ENCODE results near the gene POTEG.
"Not testable (repeated sequence)": the region's sequence is repeated elsewhere in the genome, so short reads cannot be mapped to it uniquely, and the experiment has no call there.

The POTEG gene

DNA sequence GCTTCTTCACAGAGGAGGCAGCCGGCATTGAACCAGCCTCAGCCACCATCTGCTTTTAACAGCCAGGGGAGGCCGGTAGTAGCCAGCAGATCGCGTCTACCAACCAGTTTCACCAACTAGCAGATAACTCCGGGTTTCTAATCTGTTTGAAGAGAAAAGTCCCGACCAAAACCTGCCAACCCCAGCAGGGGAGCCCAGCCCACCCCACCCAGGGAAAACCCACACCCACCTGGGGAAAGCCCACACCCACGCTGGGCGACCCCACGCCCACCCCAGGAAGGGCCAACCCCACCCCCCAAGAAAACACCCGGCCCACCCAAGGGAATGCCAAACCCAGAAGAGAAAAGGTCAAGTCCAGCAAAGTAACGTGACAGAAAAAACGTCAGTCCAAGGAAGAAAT is at the start of gene POTEG:
Gene POTEG, minus strand, starts transcription at position 101 of the 400 bp plus-strand sequence. Its CDS starts 52 bp downstream, at position 49.
- H3K27ac ChIP-seq; DNase-seq (ENCODE audit: low spot score); POLR2A ChIA-PET (ENCODE audit: low non-redundant PET); CTCF ChIA-PET: not testable (repeated sequence)

- DNase-seq (ENCODE audit: low spot score); POLR2A ChIA-PET (ENCODE audit: low non-redundant PET); CTCF ChIA-PET; H3K27ac ChIP-seq: not testable (repeated sequence)
These were observed 48.0 kb upstream of the POTEG start for GRCh38 chr14:19482093-19482492.

DNA sequence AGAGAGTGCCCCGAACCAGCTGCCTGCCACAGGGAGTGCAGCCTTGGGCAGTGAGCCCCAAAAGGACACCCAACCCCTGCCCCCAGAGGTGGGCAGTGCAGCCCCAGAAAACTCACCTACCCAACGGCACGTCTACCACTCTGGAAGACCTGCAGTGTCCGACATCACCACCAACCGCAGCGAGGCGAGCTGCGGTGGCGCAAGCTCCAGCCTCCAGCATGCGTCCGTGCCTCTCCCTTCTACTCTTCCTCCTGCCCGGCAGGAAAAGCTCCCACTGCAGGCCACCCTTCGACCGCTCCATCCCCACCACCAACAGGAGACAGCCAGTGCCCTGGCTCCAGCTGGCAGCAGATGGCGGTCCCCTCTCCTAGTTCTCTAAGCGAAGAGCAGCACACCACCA is 47.3 kb upstream of the POTEG start:
- CTCF ChIA-PET; H3K27ac ChIP-seq; DNase-seq (ENCODE audit: low spot score); POLR2A ChIA-PET (ENCODE audit: low non-redundant PET): not testable (repeated sequence)

- H3K27ac ChIP-seq; DNase-seq (ENCODE audit: low spot score); POLR2A ChIA-PET (ENCODE audit: low non-redundant PET); CTCF ChIA-PET: not testable (repeated sequence)
These were observed 46.4 kb upstream of the POTEG start for GRCh38 chr14:19480491-19480890.

- CTCF ChIA-PET; DNase-seq (ENCODE audit: low spot score); H3K27ac ChIP-seq; POLR2A ChIA-PET (ENCODE audit: low non-redundant PET): not testable (repeated sequence)
These were observed 11.6 kb upstream of the POTEG start for GRCh38 chr14:19445761-19446160.

DNA sequence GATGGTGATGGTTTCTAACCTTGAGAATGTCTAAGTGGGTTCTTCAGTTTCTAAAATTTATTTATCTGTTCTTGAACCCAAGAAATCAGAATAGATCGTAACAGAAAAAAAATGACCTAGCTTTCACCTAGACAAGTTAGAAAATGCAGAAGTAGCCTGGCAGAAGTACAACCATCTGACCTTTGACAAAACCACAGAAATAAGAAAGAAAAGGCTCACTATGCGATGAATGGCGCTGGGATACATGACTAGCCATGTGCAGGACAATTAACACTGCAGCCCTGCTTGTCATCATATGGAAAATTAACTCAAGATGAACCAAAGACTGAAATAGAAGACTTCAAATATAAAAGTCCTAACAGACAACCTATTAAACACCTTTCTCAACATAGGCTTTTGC is 5.7 kb upstream of the POTEG start:
- CTCF ChIA-PET; POLR2A ChIA-PET (ENCODE audit: low non-redundant PET); H3K27ac ChIP-seq; DNase-seq (ENCODE audit: low spot score): not testable (repeated sequence)

DNA sequence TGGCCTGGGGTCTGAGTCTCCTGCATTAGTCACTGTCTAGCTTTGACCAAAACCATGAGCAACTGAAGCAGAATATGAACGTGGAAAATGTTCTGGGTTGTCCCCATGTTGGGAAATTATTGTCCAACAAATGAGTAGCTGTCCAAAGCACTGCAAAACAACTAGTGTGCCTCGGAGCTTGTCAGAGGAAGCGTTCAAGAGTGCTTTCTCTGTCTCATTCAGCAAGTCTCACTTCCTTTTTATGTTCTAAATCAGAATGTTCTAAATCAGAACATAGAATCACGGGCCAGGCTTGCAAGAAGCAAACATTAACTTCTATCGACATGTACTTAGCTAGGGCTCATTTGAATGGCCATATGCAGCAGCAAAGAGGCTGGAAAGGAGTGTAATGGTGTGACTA is 5.1 kb upstream of the POTEG start:
- POLR2A ChIA-PET (ENCODE audit: low non-redundant PET); CTCF ChIA-PET: not testable (repeated sequence)

GRCh38 chr14:19437126-19437443 is 2.9 kb upstream of the POTEG start:
- DNase-seq (ENCODE audit: low spot score); H3K27ac ChIP-seq; CTCF ChIA-PET; POLR2A ChIA-PET (ENCODE audit: low non-redundant PET): not testable (repeated sequence)

More for the DNA sequence above, 5.1 kb upstream of the POTEG start:
- not testable (repeated sequence) for H3K27ac ChIP-seq; DNase-seq (ENCODE audit: low spot score)

DNA sequence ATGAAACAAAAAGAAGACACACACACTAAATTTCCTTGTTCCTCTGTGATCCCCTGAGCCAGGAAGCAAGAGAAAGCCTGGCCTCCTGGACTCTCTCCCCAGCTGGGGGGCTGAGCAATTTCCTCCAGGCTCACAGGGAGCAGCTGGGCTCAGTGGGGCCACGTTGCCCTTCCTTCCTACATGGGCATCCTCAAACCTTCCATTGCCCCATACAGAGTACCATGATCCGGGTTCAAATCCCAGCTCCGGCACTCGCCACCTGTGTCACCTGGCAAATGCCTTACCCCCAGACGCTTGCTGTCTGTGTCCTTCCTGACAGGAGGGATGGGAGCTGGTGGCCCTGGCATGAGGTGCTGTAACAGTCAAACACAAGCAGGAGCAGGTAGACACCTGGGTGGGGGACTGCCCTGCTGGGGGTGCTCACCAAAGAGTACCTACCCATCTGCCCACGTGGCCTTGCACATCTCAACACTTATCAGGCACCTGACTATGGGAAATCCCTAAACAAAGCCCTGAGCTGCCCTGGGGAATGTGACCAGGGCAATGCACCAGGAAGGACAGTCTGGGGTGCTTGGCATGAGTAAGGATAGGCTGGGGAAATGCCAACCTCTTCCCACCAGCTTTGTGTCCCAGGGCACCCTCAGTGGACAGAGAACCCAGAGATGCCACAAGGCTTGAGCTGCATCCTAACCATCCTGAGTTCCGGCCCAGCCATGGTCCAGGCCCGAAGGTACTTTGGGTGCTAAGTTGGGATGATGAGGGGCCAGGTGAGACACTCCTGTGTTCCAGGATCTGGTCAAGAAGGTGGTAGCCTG is 2.4 kb upstream of the POTEG start:
- POLR2A ChIA-PET (ENCODE audit: low non-redundant PET), result not testable (repeated sequence)

DNA sequence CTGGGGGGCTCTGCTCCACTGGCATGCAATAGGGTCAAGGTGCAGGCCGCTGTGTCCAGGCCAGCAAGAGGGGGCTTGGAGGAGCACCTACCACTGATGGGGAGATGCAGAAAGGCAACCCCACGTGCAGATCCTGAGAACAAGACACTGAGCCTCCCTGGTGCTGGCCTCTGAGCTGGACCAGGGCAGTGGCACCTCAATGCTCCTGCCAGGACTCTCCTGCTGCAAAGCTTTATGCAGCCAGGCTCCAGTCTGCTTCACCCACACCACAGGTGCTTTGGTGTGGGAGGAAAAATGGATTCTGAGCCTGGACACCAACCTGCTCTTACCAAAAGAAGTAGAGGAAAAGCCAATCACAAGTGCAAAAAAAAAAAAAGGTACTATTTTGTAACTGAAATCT is 1.7 kb upstream of the POTEG start:
- CTCF ChIA-PET; DNase-seq (ENCODE audit: low spot score); POLR2A ChIA-PET (ENCODE audit: low non-redundant PET); H3K27ac ChIP-seq: not testable (repeated sequence)

More for the DNA sequence above, 2.4 kb upstream of the POTEG start:
- H3K27ac ChIP-seq; DNase-seq (ENCODE audit: low spot score); CTCF ChIA-PET: not testable (repeated sequence)

DNA sequence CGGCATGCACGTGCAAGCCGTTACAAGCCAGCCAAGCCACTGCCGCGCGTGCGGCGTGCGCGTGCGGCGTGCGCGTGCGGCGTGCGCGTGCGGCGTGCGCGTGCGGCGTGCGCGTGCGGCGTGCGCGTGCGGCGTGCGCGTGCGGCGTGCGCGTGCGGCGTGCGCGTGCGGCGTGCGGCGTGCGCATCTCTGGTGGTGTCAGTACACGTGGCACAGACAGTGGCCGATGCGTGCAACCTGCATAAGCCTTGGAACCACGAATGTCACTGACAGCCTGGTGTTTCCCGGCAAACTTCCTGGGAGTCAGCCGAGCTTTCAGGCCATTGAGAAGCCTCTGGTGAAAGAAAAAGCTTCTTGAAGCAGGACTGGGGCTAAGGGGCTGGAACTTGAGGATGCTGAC is 750 bp upstream of the POTEG start:
- POLR2A ChIA-PET (ENCODE audit: low non-redundant PET); DNase-seq (ENCODE audit: low spot score); H3K27ac ChIP-seq; CTCF ChIA-PET: not testable (repeated sequence)

- H3K27ac ChIP-seq; POLR2A ChIA-PET (ENCODE audit: low non-redundant PET); DNase-seq (ENCODE audit: low spot score); CTCF ChIA-PET: not testable (repeated sequence)
These were observed 376 bp downstream of the POTEG start for GRCh38 chr14:19433765-19434164.

DNA sequence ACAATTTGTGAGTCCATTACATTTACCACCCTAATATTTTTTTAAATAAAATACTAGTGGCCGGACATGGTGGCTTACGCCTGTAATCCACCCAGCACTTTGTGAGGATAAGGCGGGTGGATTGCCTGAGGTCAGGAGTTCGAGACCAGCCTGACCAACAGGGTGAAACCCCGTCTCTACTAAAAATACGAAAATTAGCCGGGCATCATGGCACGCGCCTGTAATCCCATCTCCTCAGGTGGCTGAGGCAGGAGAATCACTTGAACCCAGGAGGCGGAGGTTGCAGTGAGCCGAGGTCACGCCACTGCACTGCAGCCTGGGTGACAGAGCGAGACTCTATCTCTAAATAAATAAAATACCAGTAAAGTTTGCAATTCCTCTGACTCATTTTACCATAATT is 25.6 kb downstream of the POTEG start:
- DNase-seq (ENCODE audit: low spot score); POLR2A ChIA-PET (ENCODE audit: low non-redundant PET); H3K27ac ChIP-seq; CTCF ChIA-PET: not testable (repeated sequence)

- CTCF ChIA-PET; DNase-seq (ENCODE audit: low spot score); POLR2A ChIA-PET (ENCODE audit: low non-redundant PET); H3K27ac ChIP-seq: not testable (repeated sequence)
These were observed 32.0 kb downstream of the POTEG start for GRCh38 chr14:19402097-19402496.

GRCh38 chr14:19394727-19395126 is 39.4 kb downstream of the POTEG start:
- DNase-seq (ENCODE audit: low spot score); H3K27ac ChIP-seq; CTCF ChIA-PET; POLR2A ChIA-PET (ENCODE audit: low non-redundant PET): not testable (repeated sequence)

DNA sequence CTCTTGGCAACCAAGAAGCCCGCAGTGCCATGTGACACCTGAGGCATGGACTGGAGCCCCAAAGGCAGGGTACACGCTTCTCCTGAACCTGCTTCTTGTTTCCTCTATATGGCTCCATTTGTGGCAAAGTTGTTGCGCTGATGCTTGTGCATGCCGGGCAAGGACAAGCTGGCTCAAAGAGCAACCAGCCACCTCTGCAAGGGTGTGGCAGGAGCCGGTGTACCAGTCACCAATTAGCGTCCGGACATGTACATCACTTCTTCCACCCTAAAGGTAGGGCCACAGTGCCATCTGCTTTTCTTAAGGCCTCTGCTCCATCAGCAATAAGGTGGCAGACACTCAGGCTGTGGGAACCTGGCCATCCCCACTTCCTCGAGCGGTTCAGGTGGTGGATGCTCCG is 43.9 kb downstream of the POTEG start:
- H3K27ac ChIP-seq; POLR2A ChIA-PET (ENCODE audit: low non-redundant PET); CTCF ChIA-PET; DNase-seq (ENCODE audit: low spot score): not testable (repeated sequence)

GRCh38 chr14:19388741-19389140 is 45.4 kb downstream of the POTEG start:
- CTCF ChIA-PET; DNase-seq (ENCODE audit: low spot score); POLR2A ChIA-PET (ENCODE audit: low non-redundant PET): not testable (repeated sequence)

DNA sequence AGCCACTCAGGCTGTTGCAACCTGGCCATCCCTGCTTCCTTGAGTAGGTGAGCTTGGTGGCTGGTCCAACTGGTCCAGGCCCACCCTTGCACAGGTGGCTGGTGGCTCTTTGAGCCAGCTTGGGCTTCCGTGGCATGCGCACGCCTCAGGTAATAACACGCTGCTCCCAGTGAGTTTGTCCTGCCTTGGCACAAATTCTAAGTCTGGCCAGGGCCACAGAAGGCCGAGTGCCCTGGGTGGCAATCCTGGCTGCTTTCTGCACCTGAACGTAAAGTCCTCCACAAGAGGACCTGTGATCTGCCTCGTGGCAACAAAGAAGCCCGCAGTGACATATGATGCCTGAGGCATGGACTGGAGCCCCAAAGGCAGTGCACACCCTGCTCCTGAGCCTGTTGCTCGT is 47.1 kb downstream of the POTEG start:
- DNase-seq (ENCODE audit: low spot score); CTCF ChIA-PET; H3K27ac ChIP-seq; POLR2A ChIA-PET (ENCODE audit: low non-redundant PET): not testable (repeated sequence)

More at GRCh38 chr14:19388741-19389140, 45.4 kb downstream of the POTEG start:
- H3K27ac ChIP-seq, result not testable (repeated sequence)

GRCh38 chr14:19386309-19386708 is 47.8 kb downstream of the POTEG start:
- CTCF ChIA-PET; DNase-seq (ENCODE audit: low spot score); H3K27ac ChIP-seq; POLR2A ChIA-PET (ENCODE audit: low non-redundant PET): not testable (repeated sequence)
